K562 (cell line): Measurements from ENCODE around the gene KISS1R. TPM values are rescaled to one million over a fixed set of nuclear protein-coding genes. Genes with fewer than 3 reads are reported as not detected.

Experiments used
- ATAC-seq: fragments of 200-7000 bp; cut with Tn5 transposase; 3 replicates; pipeline ENCODE4 v1.9.1; 2020; ENCODE audit warnings: moderate library complexity
- BruUV-seq: library from RNA; stranded (reverse); fragments of 400-500 nt; replicated peaks from 2 replicates; lab custom pipeline; 2021; lab: Mats Ljungman, UMichigan
- CTCF ChIA-PET: fragments of 300-600 bp; formaldehyde crosslinking; extraction: SDS; loops from one replicate; lab custom pipeline; 2021; ENCODE audit warnings: low intra/inter-chr PET ratio; lab: Yijun Ruan, JAX
- POLR2A ChIA-PET: fragments of 300-600, 350-650 bp; sonication (Branson Sonifier 250); formaldehyde crosslinking; extraction: SDS; loops from one replicate; lab custom pipeline; 2021; ENCODE audit warnings: antibody characterized with exemption, inconsistent platforms; lab: Yijun Ruan, JAX
- DNase-seq, 4 experiments: peaks; one replicate each; pipeline versions ENCODE4 v3.0.0 to v3.0.0-alpha.2; 2011 to 2018; ENCODE audit warnings: low spot score in 3 of 4, mixed read lengths in 3 of 4; ENCODE audit errors: extremely low read depth in 1 of 4
- FAIRE-seq: peaks from 2 replicates; lab custom pipeline; 2011; peaks lifted over from hg19 to GRCh38; lab: Jason Lieb, UNC
- H2AFZ ChIP-seq: 2 replicates; pipeline ENCODE4 v1.6.0; 2011; ENCODE audit warnings: low read depth, low read length, control low read depth, inconsistent platforms
- H3K27ac ChIP-seq: fragments of 200-600 bp; 3 replicates; pipeline ENCODE4 v1.8.0; 2011; ENCODE audit warnings: low read depth, mild to moderate bottlenecking, control low read depth, inconsistent platforms, low read length, moderate library complexity, mixed read lengths; ENCODE audit errors: extremely low read depth
- H3K27me3 ChIP-seq, 2 experiments: fragments of 300-600 bp in 1 of 2; 2 replicates in 1 of 2; 3 replicates in 1 of 2; pipeline versions ENCODE4 v1.6.0 to v1.8.0; 2011; ENCODE audit warnings: inconsistent platforms in 2 of 2, low read length in 2 of 2, mild to moderate bottlenecking in 1 of 2, mixed read lengths in 1 of 2, moderate library complexity in 1 of 2; ENCODE audit not compliant: control insufficient read depth in 2 of 2, insufficient read depth in 2 of 2
- H3K36me3 ChIP-seq: fragments of 300-600 bp; 3 replicates; pipeline ENCODE4 v1.8.0; 2011; ENCODE audit warnings: mild to moderate bottlenecking, low read length, inconsistent platforms; ENCODE audit not compliant: control insufficient read depth, insufficient read depth
- H3K4me1 ChIP-seq, 2 experiments: fragments of 200-600 bp in 1 of 2; replicated peaks in 1 of 2; 2 replicates in 1 of 2; 3 replicates in 1 of 2; pipeline versions ENCODE4 v1.5.1 to v1.8.0; 2011; ENCODE audit warnings: inconsistent platforms in 2 of 2, low read length in 2 of 2, mild to moderate bottlenecking in 1 of 2, mixed read lengths in 1 of 2, moderate library complexity in 1 of 2; ENCODE audit not compliant: control insufficient read depth in 2 of 2, insufficient read depth in 2 of 2
- H3K4me2 ChIP-seq: 2 replicates; pipeline ENCODE4 v1.6.1; 2011; ENCODE audit warnings: low read length, control low read depth, inconsistent platforms, mixed read lengths; ENCODE audit not compliant: insufficient read depth
- H3K4me3 ChIP-seq: fragments of 200-600 bp; sonication (generic), shearing (Covaris generic); 2 replicates; pipeline ENCODE4 v1.5.1; 2016; ENCODE audit warnings: control low read depth, inconsistent platforms
- H3K79me2 ChIP-seq: fragments of 200-600 bp; 3 replicates; pipeline ENCODE4 v1.8.0; 2011; ENCODE audit warnings: low read length, inconsistent platforms; ENCODE audit not compliant: control insufficient read depth, insufficient read depth
- H3K9ac ChIP-seq, 2 experiments: 2 replicates each; pipeline versions ENCODE4 v1.6.0 to v1.6.1; 2011; ENCODE audit warnings: low read depth in 2 of 2, low read length in 2 of 2, control low read depth in 1 of 2, inconsistent platforms in 1 of 2, mild to moderate bottlenecking in 1 of 2, mixed read lengths in 1 of 2; ENCODE audit not compliant: insufficient read depth in 1 of 2
- H3K9me1 ChIP-seq: one replicate; pipeline ENCODE4 v1.6.0; 2011; ENCODE audit warnings: inconsistent platforms, mild to moderate bottlenecking, low read length, moderate library complexity; ENCODE audit not compliant: control insufficient read depth, insufficient read depth
- H3K9me3 ChIP-seq: replicated peaks from 2 replicates; pipeline ENCODE4 v1.5.1; 2011; ENCODE audit warnings: low read depth, low read length, inconsistent platforms; ENCODE audit not compliant: control insufficient read depth, insufficient read depth
- H4K20me1 ChIP-seq: replicated peaks from 2 replicates; pipeline ENCODE4 v1.6.1; 2011; ENCODE audit warnings: low read length, inconsistent platforms, mixed read lengths; ENCODE audit not compliant: control insufficient read depth, insufficient read depth
- CXXC5 ChIP-seq: fragments of 250-450 bp; sonication (Bioruptor Pico); IDR thresholded peaks from 2 replicates; pipeline ENCODE4 v1.8.0; 2022; ENCODE audit warnings: inconsistent platforms, mild to moderate bottlenecking, moderate library complexity
- HNRNPUL1 ChIP-seq: fragments of 200-400 bp; formaldehyde crosslinking; IDR thresholded peaks from 2 replicates; pipeline ENCODE4 v1.6.1; 2017; ENCODE audit warnings: low read length
- JUNB ChIP-seq: fragments of 450-650 bp; formaldehyde crosslinking; conservative IDR thresholded peaks from 2 replicates; pipeline ENCODE4 v1.4.0; 2020; ENCODE audit warnings: mild to moderate bottlenecking
- MXI1 ChIP-seq: IDR thresholded peaks from 2 replicates; pipeline ENCODE4 v1.6.1; 2011; ENCODE audit warnings: low read depth, mild to moderate bottlenecking, improper control_type of control experiment, low read length
- NR3C1 ChIP-seq: sonication (generic); formaldehyde crosslinking; IDR thresholded peaks from 2 replicates; pipeline ENCODE4 v1.8.1; 2022; ENCODE audit warnings: missing genetic modification reagents
- SFPQ ChIP-seq: fragments of 200-400 bp; formaldehyde crosslinking; IDR thresholded peaks from 2 replicates; pipeline ENCODE4 v1.6.1; 2017; ENCODE audit warnings: mild to moderate bottlenecking, low read depth, low read length, moderate library complexity
- TCF3 ChIP-seq: sonication (generic); formaldehyde crosslinking; IDR thresholded peaks from 2 replicates; pipeline ENCODE4 v1.4.0; 2020; ENCODE audit warnings: mild to moderate bottlenecking, missing genetic modification reagents
- ZNF23 ChIP-seq: fragments of 250-450 bp; sonication (Bioruptor Pico); IDR thresholded peaks from 2 replicates; pipeline ENCODE4 v1.4.0; 2020; ENCODE audit warnings: mild to moderate bottlenecking
- ZNF282 ChIP-seq: sonication (generic); formaldehyde crosslinking; IDR thresholded peaks from 2 replicates; pipeline ENCODE4 v1.8.1; 2023; ENCODE audit warnings: missing genetic modification reagents
- ZNF644 ChIP-seq: fragments of 200-800 bp; sonication (Bioruptor generic); IDR thresholded peaks from 2 replicates; pipeline ENCODE4 v1.6.1; 2016; ENCODE audit warnings: low read depth, missing genetic modification characterization, missing compliant biosample characterization
- ZNF695 ChIP-seq: fragments of 450-650 bp; formaldehyde crosslinking; IDR thresholded peaks from 2 replicates; pipeline ENCODE4 v1.4.0; 2020; ENCODE audit warnings: mild to moderate bottlenecking, moderate library complexity
- WGBS: fragments of 100-300 bp; shearing (Covaris generic); methylation state at CpG from one replicate; pipeline ENCODE4 v1.1.6; 2016; ENCODE audit warnings: low coverage, mixed read lengths; ENCODE audit not compliant: insufficient coverage; ENCODE audit errors: missing lambda C conversion rate; 5-methylcytosine and 5-hydroxymethylcytosine counted together
- in situ Hi-C: fragments of 300-500 bp; cut with MboI; formaldehyde crosslinking; loops from 4 replicates; pipeline ENCODE4 v1.15.0; 2018; ENCODE audit warnings: inconsistent platforms, mixed read lengths
- intact Hi-C: fragments of 100-400 bp; cut with micrococcal nuclease; formaldehyde crosslinking; loops from 2 replicates; pipeline ENCODE4 v1.14.2; 2022
- polyA plus RNA-seq, 8 experiments: library from polyadenylated mRNA; depleted of rRNA in 4 of 8; stranded (reverse) in 5 of 8; unstranded in 3 of 8; fragments of >200 nt; fragmentation: Nextera tagmentation in 2 of 8; fragmentation: Illumina TruSeq in 1 of 8; extraction: Ambion mirVana in 2 of 8; extraction: Trizol in 1 of 8; gene quantifications; 2 replicates each; pipeline versions ENCODE4 v1.2.1 to v1.2.3, GENCODE V29; 2011 to 2014; ENCODE audit warnings: inconsistent platforms in 1 of 8, missing spikeins in 1 of 8
- total RNA-seq, 7 experiments: library from RNA; depleted of rRNA in 6 of 7; stranded (reverse); fragments of >200 nt in 6 of 7; fragmentation: Illumina TruSeq in 2 of 7; extraction: Trizol in 2 of 7; gene quantifications; 2 replicates each; pipeline versions ENCODE4 v1.2.1 to v1.2.3, GENCODE V29; 2011 to 2021; ENCODE audit warnings: low replicate concordance in 1 of 7

KISS1R gene
- total and polyA plus RNA-seq, 9 of the 15 experiments (the other 6 are each of a cell fraction or from before 2014, with no cell fraction given), result 0.37 to 39.4 (median 2.0) TPM

GRCh38 chr19:876089-876488, 41.0 kb upstream of the KISS1R start:
- no peak for DNase-seq
- no peak for FAIRE-seq
- Histone ChIP-seq H3K9ac (no peak overlapping the region), H3K79me2 (no peaks in the 10 kb centered on the region), H3K4me1 (peaks cover 10 to 49% of the 10 kb centered on the region in 2 experiments), H3K4me3 (no peak overlapping the region), H3K27me3 (no peaks in the 10 kb centered on the region), H3K4me2 (no peak overlapping the region), H3K27ac (no peak overlapping the region), H3K9me3 (no peaks in the 10 kb centered on the region), H3K36me3 (peaks cover 53% of the 10 kb centered on the region; the same call in 2 of the 3 replicates), H3K9me1 (no peaks in the 10 kb centered on the region), H4K20me1 (no peaks in the 10 kb centered on the region; the same call in none of the 2 replicates), H2AFZ (no peak overlapping the region)
- POLR2A ChIA-PET, result interaction anchor here (0.6 kb wide), 2 partner anchors 19 to 87 kb away, joined by 3 to 4 read pairs; no protein-coding TSS in a partner anchor
- BruUV-seq, result no TSS peak
- CTCF ChIA-PET, result no interaction called here
- in situ Hi-C loops (no loop called here), intact Hi-C loops (no loop called here)
- TF ChIP-seq TCF3 (CRISPR knock-in tag) (no peak), ZNF644 (tag) (no peak), CXXC5 (no peak), SFPQ (no peak), ZNF282 (CRISPR knock-in tag) (no peak), NR3C1 (CRISPR knock-in tag) (no peak), MXI1 (no peak), HNRNPUL1 (no peak), ZNF695 (CRISPR knock-in tag) (no peak), ZNF23 (no peak), JUNB (CRISPR knock-in tag) (no peak)
- no peak for ATAC-seq
- WGBS, result 84% methylated on average over 18 of the region's 18 CpGs
